Activated T-helper 17 cell treated with anti-CD3 and anti-CD28 coated beads, Interleukin-2, amount 50 U/mL, for 72 hours (primary cell): ENCODE data around the gene SLC16A10. TPM values are rescaled to one million over a fixed set of nuclear protein-coding genes. Genes with fewer than 3 reads are reported as not detected.
"Not testable (repeated sequence)": the region's sequence is repeated elsewhere in the genome, so short reads cannot be mapped to it uniquely, and the experiment has no call there.

Experiments
- ATAC-seq: fragments of 150-1000 bp; cut with Tn5 transposase; replicated peaks from 2 replicates; pipeline ENCODE4 v1.10.0; 2021; ENCODE audit warnings: mild to moderate bottlenecking, moderate library complexity
- H3K27ac Mint-ChIP-seq: one replicate; pipeline ENCODE4 v1.8.0; 2022; ENCODE audit warnings: mixed read lengths
- H3K27me3 Mint-ChIP-seq: one replicate; pipeline ENCODE4 v1.8.0; 2022; ENCODE audit warnings: mixed read lengths
- H3K36me3 Mint-ChIP-seq: one replicate; pipeline ENCODE4 v1.8.0; 2022; ENCODE audit warnings: low read depth, mild to moderate bottlenecking, mixed read lengths
- H3K4me1 Mint-ChIP-seq: one replicate; pipeline ENCODE4 v1.8.0; 2022; ENCODE audit warnings: mixed read lengths
- H3K4me3 Mint-ChIP-seq: one replicate; pipeline ENCODE4 v1.8.0; 2022; ENCODE audit warnings: mild to moderate bottlenecking, mixed read lengths
- H3K9me3 Mint-ChIP-seq: one replicate; pipeline ENCODE4 v1.8.0; 2022; ENCODE audit warnings: mixed read lengths
- total RNA-seq, 2 donors: library from RNA; stranded (reverse); gene quantifications; one replicate each; pipeline ENCODE4 v1.2.3, GENCODE V29; 2022

Gene SLC16A10
- total RNA-seq, 2 donors from 2014 or later, result 2.1 to 3.8 TPM

DNA sequence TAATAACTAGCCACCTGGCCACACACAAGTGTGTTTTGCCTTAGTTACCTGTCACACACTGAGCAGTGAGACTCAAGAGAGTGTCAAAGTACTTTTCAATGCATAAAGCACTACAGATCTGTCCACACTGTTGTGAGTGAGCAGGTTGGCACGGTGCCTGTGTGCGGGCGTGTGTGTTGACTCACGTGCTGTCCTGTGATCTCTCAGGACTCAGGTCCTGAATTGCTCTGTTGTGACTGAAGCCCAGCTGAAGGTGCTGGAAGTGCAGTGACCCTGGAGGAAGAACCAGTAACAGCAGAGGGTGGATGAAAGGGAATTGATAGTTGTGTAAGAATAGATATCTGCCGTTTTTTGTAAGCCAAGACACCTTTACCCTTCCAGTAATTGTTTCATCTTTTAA, 18.3 kb downstream of the SLC16A10 start:
- H3K27ac Mint-ChIP-seq, result no peak overlapping the region
- no peak overlapping the region for H3K4me3 Mint-ChIP-seq
- no peaks in the 10 kb centered on the region for H3K27me3 Mint-ChIP-seq
- peaks cover 4% of the 10 kb centered on the region for H3K9me3 Mint-ChIP-seq
- ATAC-seq, result peak; percentile 52
- no peaks in the 10 kb centered on the region for H3K36me3 Mint-ChIP-seq
- H3K4me1 Mint-ChIP-seq, result peaks cover 4% of the 10 kb centered on the region

DNA sequence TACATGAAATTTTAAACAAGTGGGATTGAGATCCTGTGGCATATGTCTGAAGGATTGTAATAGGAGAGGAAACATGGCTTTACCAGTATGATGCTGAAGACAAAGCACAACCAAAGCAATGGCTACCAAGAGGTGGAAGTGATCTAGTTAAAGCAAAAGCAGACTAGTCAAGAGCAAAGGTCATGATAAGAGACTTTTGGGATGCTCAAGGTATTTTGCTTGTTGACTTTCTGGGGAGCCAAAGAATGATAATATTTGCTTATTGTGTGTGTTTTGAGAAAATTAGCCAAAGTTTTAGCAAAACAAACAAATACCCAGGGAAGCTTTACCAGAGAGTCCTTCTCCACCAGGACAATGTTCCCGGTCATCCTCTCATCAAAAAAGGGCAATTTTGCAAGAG, 20.3 kb downstream of the SLC16A10 start:
- Mint-ChIP-seq H3K4me1 (peaks cover 4% of the 10 kb centered on the region), H3K9me3 (peaks cover 4% of the 10 kb centered on the region), H3K27ac (no peak overlapping the region), H3K36me3 (no peaks in the 10 kb centered on the region), H3K4me3 (no peak overlapping the region), H3K27me3 (no peaks in the 10 kb centered on the region)
- no peak for ATAC-seq

DNA sequence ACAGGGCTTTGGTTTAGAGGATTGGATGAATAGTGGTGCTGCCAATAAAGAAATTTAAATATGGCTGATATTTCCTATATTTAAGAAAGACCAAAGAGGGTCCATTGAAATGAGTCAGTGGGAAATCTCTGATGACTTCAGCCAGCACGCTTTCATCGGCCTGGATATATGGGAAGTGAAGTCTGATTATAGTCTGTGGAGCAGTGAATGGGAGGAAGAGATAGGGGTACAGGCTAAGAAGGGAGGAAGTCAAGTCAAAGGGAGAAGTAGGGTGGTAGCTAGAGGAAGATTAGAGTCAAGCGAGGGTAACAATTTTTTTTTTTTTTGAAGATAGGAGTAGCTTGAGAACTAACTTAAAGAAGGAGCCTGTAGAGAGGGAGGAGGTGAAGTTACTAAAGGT, 22.7 kb downstream of the SLC16A10 start:
- no peak overlapping the region for H3K4me3 Mint-ChIP-seq
- no peak overlapping the region for H3K27ac Mint-ChIP-seq
- no peaks in the 10 kb centered on the region for H3K27me3 Mint-ChIP-seq
- no peak for ATAC-seq
- peaks cover 4% of the 10 kb centered on the region for H3K9me3 Mint-ChIP-seq
- peaks cover 15% of the 10 kb centered on the region for H3K4me1 Mint-ChIP-seq
- no peaks in the 10 kb centered on the region for H3K36me3 Mint-ChIP-seq

DNA sequence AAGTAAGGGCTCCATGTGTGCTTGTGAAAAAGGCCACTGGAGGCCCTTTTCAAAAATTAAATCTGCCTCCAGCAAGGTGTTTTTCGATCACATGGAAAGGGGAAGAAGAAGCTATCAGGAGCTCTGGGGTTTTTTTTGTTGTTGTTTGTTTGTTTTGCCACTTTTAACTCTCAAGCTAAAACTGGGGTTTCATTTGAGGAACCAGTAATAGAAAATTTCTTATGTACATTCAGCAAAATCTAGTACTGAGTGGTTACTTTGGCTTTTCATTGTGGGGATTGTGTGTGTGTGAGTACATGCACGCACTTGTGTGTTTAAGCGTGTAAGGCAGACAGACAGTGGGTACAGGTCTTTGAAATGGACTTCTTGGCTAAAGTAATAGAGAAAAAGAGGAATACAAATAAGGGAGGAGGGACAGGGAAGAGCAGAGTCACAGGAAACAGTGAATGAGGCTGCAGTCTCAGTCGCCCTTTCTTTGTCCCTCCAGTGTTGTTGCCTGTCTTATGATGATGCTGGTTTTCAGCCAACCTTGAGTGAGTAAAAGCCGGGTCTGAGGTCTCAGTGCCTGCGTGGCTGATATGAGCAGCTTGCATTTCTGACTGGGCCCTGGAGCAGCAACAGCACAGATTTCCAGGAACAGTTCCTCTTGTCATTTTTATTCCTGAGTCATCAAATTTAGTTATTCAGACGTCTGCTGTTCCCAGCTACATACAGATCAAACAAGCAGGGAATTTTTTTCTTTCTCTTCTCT, 26.2 kb downstream of the SLC16A10 start:
- H3K36me3 Mint-ChIP-seq, result no peaks in the 10 kb centered on the region
- no peaks in the 10 kb centered on the region for H3K9me3 Mint-ChIP-seq
- no peaks in the 10 kb centered on the region for H3K27me3 Mint-ChIP-seq
- peak overlapping the region; percentile 79 for H3K27ac Mint-ChIP-seq
- H3K4me1 Mint-ChIP-seq, result peaks cover 16% of the 10 kb centered on the region
- H3K4me3 Mint-ChIP-seq, result peak overlapping the region; percentile 55
- peak; percentile 98 for ATAC-seq

GRCh38 chr6:111114087-111114443, 26.8 kb downstream of the SLC16A10 start:
- Mint-ChIP-seq H3K4me1 (peaks cover 16% of the 10 kb centered on the region), H3K9me3 (no peaks in the 10 kb centered on the region), H3K4me3 (peak overlapping the region; percentile 55), H3K36me3 (no peaks in the 10 kb centered on the region), H3K27ac (peak overlapping the region; percentile 79), H3K27me3 (no peaks in the 10 kb centered on the region)
- peak; percentile 58 for ATAC-seq

DNA sequence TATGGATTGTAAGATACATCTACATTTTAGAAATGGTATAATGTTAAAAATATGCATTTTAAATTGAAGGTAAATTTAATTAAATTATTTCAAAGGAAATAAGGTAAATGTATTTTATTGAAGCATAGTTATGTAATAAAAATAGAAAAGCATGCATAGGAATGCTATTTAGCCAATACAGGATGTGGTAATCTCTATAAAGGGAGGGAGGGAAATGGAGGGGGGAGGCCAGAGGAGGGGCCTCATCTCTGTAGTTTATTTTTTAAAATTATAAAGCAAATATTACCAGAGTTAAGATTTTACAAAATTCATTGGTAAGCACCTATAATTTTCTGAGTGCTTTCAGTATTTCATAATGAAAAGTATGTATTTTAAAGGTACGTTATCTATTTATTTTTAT, 27.2 kb downstream of the SLC16A10 start:
- no peaks in the 10 kb centered on the region for H3K27me3 Mint-ChIP-seq
- peak overlapping the region; percentile 55 for H3K4me3 Mint-ChIP-seq
- no peaks in the 10 kb centered on the region for H3K9me3 Mint-ChIP-seq
- peaks cover 16% of the 10 kb centered on the region for H3K4me1 Mint-ChIP-seq
- ATAC-seq, result no peak
- no peak overlapping the region for H3K27ac Mint-ChIP-seq
- no peaks in the 10 kb centered on the region for H3K36me3 Mint-ChIP-seq

- Mint-ChIP-seq H3K4me1 (peaks cover 22% of the 10 kb centered on the region), H3K27ac (no peak overlapping the region), H3K36me3 (no peaks in the 10 kb centered on the region), H3K27me3 (no peaks in the 10 kb centered on the region), H3K4me3 (no peak overlapping the region), H3K9me3 (no peaks in the 10 kb centered on the region)
- ATAC-seq, result no peak
Observed at GRCh38 chr6:111118826-111119225, 31.5 kb downstream of the SLC16A10 start.

DNA sequence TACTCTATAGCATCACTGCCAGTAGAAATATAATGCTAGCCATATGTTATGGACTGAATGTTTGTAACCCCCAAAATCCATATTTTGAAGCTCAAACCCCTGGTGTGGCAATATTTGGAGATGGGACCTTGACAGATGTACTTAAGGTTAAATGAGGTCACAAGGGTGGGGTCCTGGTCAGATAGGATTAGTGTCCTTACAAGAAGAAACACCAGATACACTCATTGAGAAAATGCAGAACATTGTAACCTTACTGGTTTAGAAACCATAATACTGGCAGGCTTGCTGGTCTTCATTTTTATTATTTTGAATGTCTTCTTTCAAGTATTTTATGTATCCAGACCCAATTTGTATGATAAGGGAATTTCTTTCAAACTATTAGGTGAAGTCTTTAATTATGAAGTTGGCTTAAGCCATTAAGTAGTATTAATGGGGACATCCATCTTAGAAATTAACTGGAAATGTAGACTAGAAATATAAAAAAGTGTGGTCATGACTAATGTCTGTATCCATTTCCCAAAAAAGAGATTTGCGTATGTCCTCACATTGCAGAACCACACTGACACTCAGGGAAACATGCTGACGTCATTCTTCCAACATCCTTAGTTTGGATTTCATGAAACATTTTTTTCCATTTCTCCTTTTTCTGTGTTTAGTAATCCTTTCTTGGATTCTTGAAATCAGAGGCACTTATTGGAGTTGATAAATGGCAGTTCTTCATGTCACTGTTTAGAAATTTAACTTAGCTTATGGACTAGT, 32.4 kb downstream of the SLC16A10 start:
- Mint-ChIP-seq H3K4me1 (peaks cover 18% of the 10 kb centered on the region), H3K27ac (no peak overlapping the region), H3K9me3 (no peaks in the 10 kb centered on the region), H3K27me3 (no peaks in the 10 kb centered on the region), H3K36me3 (no peaks in the 10 kb centered on the region), H3K4me3 (no peak overlapping the region)
- no peak for ATAC-seq

- peaks cover 13% of the 10 kb centered on the region for H3K4me1 Mint-ChIP-seq
- no peaks in the 10 kb centered on the region for H3K9me3 Mint-ChIP-seq
- H3K36me3 Mint-ChIP-seq, result no peaks in the 10 kb centered on the region
- H3K4me3 Mint-ChIP-seq, result no peak overlapping the region
- no peaks in the 10 kb centered on the region for H3K27me3 Mint-ChIP-seq
- no peak overlapping the region for H3K27ac Mint-ChIP-seq
- ATAC-seq, result no peak
Observed at GRCh38 chr6:111121789-111122350, 34.6 kb downstream of the SLC16A10 start.

- no peak for ATAC-seq
- H3K36me3 Mint-ChIP-seq, result no peaks in the 10 kb centered on the region
- peaks cover 4% of the 10 kb centered on the region for H3K27me3 Mint-ChIP-seq
- peaks cover 13% of the 10 kb centered on the region for H3K4me1 Mint-ChIP-seq
- no peaks in the 10 kb centered on the region for H3K9me3 Mint-ChIP-seq
- H3K27ac Mint-ChIP-seq, result no peak overlapping the region
- no peak overlapping the region for H3K4me3 Mint-ChIP-seq
Observed at GRCh38 chr6:111122458-111123286, 35.4 kb downstream of the SLC16A10 start.

GRCh38 chr6:111124406-111124805, 37.1 kb downstream of the SLC16A10 start:
- Mint-ChIP-seq H3K36me3 (no peaks in the 10 kb centered on the region), H3K27me3 (peaks cover 4% of the 10 kb centered on the region), H3K4me1 (peaks cover 13% of the 10 kb centered on the region), H3K9me3 (no peaks in the 10 kb centered on the region), H3K27ac (no peak overlapping the region), H3K4me3 (no peak overlapping the region)
- no peak for ATAC-seq

DNA sequence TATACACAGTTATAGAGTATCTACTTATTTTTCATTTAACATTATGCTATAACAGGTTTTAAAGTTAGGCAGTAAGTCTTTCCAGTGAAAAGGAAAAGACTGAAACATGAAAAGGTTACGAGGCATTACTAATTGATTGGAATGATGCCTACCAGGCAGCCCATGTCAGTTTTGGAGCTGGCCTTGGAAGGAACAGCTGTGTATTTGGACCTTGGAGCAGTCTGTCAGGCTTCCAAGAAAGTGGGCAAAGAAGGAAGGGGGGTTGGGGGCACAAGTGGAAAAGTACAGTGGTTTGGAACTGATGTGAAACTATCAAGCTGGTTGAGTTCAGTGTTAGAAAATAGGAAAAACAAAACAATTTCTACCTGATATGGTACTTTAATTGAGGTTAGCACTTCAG, 41.7 kb downstream of the SLC16A10 start:
- no peaks in the 10 kb centered on the region for H3K36me3 Mint-ChIP-seq
- no peak overlapping the region for H3K4me3 Mint-ChIP-seq
- peaks cover 4% of the 10 kb centered on the region for H3K27me3 Mint-ChIP-seq
- no peaks in the 10 kb centered on the region for H3K9me3 Mint-ChIP-seq
- no peak overlapping the region for H3K27ac Mint-ChIP-seq
- ATAC-seq, result no peak
- H3K4me1 Mint-ChIP-seq, result no peaks in the 10 kb centered on the region

DNA sequence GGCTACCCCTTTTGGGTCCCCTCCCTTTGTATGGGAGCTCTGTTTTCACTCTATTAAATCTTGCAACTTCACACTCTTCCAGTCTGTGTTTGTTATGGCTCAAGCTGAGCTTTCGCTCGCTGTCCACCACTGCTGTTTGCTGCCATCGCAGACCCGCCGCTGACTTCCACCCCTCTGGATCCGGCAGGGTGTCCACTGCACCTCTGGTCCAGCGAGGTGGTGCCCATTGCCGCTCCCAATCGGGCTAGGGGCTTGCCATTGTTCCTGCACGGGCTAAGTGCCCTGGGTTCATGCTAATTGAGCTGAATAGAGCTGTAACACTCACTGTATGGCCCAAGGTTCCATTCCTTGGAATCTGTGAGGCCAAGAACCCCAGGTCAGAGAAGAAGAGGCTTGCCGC, 43.7 kb downstream of the SLC16A10 start:
- H3K4me3 Mint-ChIP-seq, H3K27me3 Mint-ChIP-seq, H3K9me3 Mint-ChIP-seq, ATAC-seq, H3K36me3 Mint-ChIP-seq, H3K4me1 Mint-ChIP-seq, H3K27ac Mint-ChIP-seq: not testable (repeated sequence)

DNA sequence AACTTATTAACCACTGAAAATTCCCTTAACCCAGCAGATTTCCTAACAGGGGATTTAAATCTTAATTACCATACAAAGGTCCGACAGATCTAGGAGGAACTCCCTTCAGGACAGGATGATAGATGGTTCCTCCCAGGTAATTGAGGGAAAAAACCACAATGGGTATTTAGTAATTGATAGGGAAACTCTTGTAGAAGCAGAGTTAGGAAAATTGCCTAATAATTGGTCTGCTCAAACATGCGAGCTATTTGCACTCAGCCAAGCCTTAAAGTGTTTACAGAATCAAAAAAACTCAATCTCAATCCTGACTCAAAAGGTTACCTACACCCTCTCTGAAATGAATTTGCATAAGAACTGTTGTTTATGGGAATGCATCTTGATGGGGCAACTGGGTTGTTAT, 45.4 kb downstream of the SLC16A10 start:
- not testable (repeated sequence) for H3K27me3 Mint-ChIP-seq, H3K36me3 Mint-ChIP-seq, H3K27ac Mint-ChIP-seq, ATAC-seq, H3K9me3 Mint-ChIP-seq, H3K4me1 Mint-ChIP-seq, H3K4me3 Mint-ChIP-seq
